Small intestine (tissue), 7 donors: ENCODE results near the gene OR6S1. TPM values are rescaled to one million over a fixed set of nuclear protein-coding genes. Genes with fewer than 3 reads are reported as not detected.

Experiments
- DNase-seq, 2 donors: peaks; one replicate each; pipeline versions ENCODE4 v3.0.0 to v3.0.0-alpha.2; 2013
- FAIRE-seq: peaks from 2 replicates; lab custom pipeline; 2012; peaks lifted over from hg19 to GRCh38; lab: Jason Lieb, UNC
- H3K27ac ChIP-seq, 3 donors: one replicate each; pipeline ENCODE4 v1.5.1; 2013; ENCODE audit warnings: low read length in 2 of 3, mild to moderate bottlenecking in 2 of 3, control low read depth in 1 of 3, inconsistent platforms in 1 of 3, low read depth in 1 of 3, moderate library complexity in 1 of 3
- H3K27me3 ChIP-seq, 3 donors: one replicate each; pipeline ENCODE4 v1.6.1; 2013; ENCODE audit warnings: low read length in 3 of 3, inconsistent platforms in 1 of 3; ENCODE audit not compliant: control insufficient read depth in 3 of 3, insufficient read depth in 3 of 3
- H3K36me3 ChIP-seq, 3 donors: one replicate each; pipeline ENCODE4 v1.6.1; 2013; ENCODE audit warnings: low read length in 3 of 3, inconsistent platforms in 1 of 3, low read depth in 1 of 3, mild to moderate bottlenecking in 1 of 3, moderate library complexity in 1 of 3; ENCODE audit not compliant: control insufficient read depth in 3 of 3, insufficient read depth in 2 of 3
- H3K4me1 ChIP-seq, 3 donors: one replicate each; pipeline ENCODE4 v1.6.1; 2013; ENCODE audit warnings: low read length in 2 of 3, inconsistent platforms in 1 of 3, low read depth in 1 of 3, mild to moderate bottlenecking in 1 of 3, moderate library complexity in 1 of 3; ENCODE audit not compliant: control insufficient read depth in 3 of 3, insufficient read depth in 2 of 3
- H3K4me3 ChIP-seq, 3 donors: one replicate each; pipeline ENCODE4 v1.5.1; 2013; ENCODE audit warnings: low read length in 3 of 3, control low read depth in 1 of 3, inconsistent platforms in 1 of 3, low read depth in 1 of 3, mild to moderate bottlenecking in 1 of 3, moderate library complexity in 1 of 3
- H3K9me3 ChIP-seq, 2 donors: one replicate each; pipeline ENCODE4 v1.6.1; 2013; ENCODE audit warnings: low read depth in 1 of 2, low read length in 1 of 2; ENCODE audit not compliant: control insufficient read depth in 2 of 2, insufficient read depth in 1 of 2
- WGBS, 3 donors: extraction: QIAGEN DNeasy Blood & Tissue Kit; methylation state at CpG; one replicate each; pipeline ENCODE4 v1.1.7; 2013; 5-methylcytosine and 5-hydroxymethylcytosine counted together
- polyA plus RNA-seq, 4 donors: library from polyadenylated mRNA; stranded (reverse) in 3 of 4; unstranded in 1 of 4; fragments of 200-250 nt in 3 of 4; fragments of 120-200 nt in 1 of 4; gene quantifications; one replicate each; pipeline versions ENCODE4 v1.2.1 to v1.2.3, GENCODE V29; 2013
- donor health status: healthy with polysubstance abuse.
- donor health status: control.
- donor health status: control.
- donor health status: Bipolar disorder and iron deficiency.
- donor health status: healthy.

Gene OR6S1
- polyA plus RNA-seq, 4 donors: not detected

- DNase-seq: no peak
- Histone ChIP-seq H3K27ac (no peak overlapping the region), H3K4me3 (no peak overlapping the region), H3K4me1 (peaks cover 0 to 48% (median 0%) of the 10 kb centered on the region in 3 donors), H3K36me3 (no peaks in the 10 kb centered on the region), H3K9me3 (no peaks in the 10 kb centered on the region), H3K27me3 (no peaks in the 10 kb centered on the region)
- WGBS, 3 donors: 23 to 51% (median 36%) methylated on average over 2 of the region's 2 CpGs
- FAIRE-seq: no peak
Measured at GRCh38 chr14:20661197-20661596, 19.7 kb upstream of the OR6S1 start.

GRCh38 chr14:20659813-20660395 lies 18.4 kb upstream of the OR6S1 start:
- Histone ChIP-seq H3K36me3 (no peaks in the 10 kb centered on the region), H3K4me3 (no peak overlapping the region), H3K27me3 (peaks cover 0 to 5% (median 0%) of the 10 kb centered on the region in 3 donors), H3K4me1 (peaks cover 0 to 48% (median 0%) of the 10 kb centered on the region in 3 donors), H3K9me3 (no peaks in the 10 kb centered on the region), H3K27ac (no peak overlapping the region)
- FAIRE-seq (no peak), DNase-seq (no peak)
- 59 to 76% (median 66%) methylated on average over 25 to 26 of the region's 26 CpGs for WGBS, 3 donors

GRCh38 chr14:20659336-20659735 lies 17.8 kb upstream of the OR6S1 start:
- Histone ChIP-seq H3K4me3 (no peak overlapping the region), H3K27ac (no peak overlapping the region), H3K9me3 (no peaks in the 10 kb centered on the region), H3K4me1 (peaks cover 0 to 48% (median 0%) of the 10 kb centered on the region in 3 donors), H3K27me3 (peaks cover 0 to 5% (median 0%) of the 10 kb centered on the region in 3 donors), H3K36me3 (no peaks in the 10 kb centered on the region)
- FAIRE-seq (no peak), DNase-seq (peak; percentile 57 to 63)
- 11 to 51% (median 31%) methylated on average over 6 of the region's 6 CpGs for WGBS, 3 donors

DNA sequence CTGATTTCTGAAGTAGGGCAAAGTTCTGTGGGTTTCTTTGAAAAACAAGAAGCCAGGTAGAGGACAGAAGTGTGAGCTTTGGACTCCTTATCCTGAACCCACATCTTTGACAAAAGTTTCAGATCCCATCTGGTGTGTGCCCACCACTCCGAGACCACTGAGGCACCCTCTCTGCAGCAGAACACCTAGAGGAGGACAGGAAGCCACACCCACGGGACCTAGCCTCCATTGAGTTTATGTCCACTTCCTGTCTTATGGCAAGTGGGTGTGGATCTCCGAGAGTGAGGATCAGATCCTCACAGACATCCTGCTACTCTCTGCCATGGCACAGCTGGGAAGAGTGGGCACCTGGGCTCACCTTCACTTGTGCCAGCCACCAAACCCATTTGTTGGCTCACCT lies 16.8 kb upstream of the OR6S1 start:
- no peaks in the 10 kb centered on the region for H3K36me3 ChIP-seq
- no peak overlapping the region for H3K4me3 ChIP-seq
- H3K4me1 ChIP-seq: peaks cover 0 to 44% (median 8%) of the 10 kb centered on the region in 3 donors
- H3K27me3 ChIP-seq: peaks cover 0 to 9% (median 8%) of the 10 kb centered on the region in 3 donors
- no peak for FAIRE-seq
- no peaks in the 10 kb centered on the region for H3K9me3 ChIP-seq
- peak overlapping the region in 1 of 3 donors; percentile 10 for H3K27ac ChIP-seq
- WGBS, 3 donors: 25 to 49% (median 44%) methylated on average over 3 of the region's 3 CpGs
- no peak for DNase-seq

DNA sequence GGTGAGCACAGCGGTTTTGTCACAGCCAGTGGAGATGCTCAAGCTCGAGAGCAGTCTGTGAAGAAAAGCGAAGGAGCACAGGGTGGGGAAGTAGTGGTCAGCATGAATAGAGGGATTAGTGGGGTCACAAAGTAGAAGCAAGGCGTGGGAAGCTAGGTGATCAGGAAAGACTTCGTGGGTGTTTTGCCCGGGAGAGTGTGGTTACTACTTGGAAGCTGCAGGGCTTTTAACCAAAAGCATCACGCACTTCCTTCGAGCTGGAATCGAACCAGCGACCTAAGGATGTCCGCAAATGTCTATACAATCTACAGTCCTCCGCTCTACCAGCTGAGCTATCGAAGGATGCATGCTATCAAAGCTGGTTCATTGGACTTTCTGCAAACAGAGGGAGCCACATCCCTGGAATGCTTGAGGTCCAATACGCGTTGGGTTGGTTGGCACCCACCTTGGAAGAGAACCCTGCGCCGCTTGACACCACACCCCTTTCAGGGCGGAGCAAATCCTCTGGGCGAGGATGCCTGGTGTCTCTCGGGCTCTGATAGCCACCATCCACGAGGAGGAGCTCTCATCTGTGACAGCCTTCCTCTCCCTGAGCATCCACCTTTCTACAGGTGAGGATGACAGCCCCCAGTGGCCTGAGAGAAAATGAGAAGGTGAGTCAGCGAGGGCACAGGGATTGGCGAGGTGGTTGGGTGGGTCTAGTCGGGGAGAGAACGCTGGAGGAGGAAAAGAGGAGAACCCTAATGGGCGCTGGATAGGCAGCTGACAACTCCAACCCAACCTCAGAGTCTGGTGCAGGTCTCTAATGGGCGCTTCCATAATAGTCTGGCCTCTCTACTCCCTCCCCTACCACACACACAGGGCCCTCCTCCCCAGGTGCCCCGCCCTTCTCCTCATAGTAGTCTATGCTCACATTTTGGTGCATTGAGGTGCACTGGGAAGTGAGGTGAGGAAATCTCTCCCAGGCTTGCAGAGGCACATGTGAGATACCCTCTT lies 16.0 kb upstream of the OR6S1 start:
- H3K27me3 ChIP-seq: peaks cover 0 to 14% (median 9%) of the 10 kb centered on the region in 3 donors
- no peak overlapping the region for H3K4me3 ChIP-seq
- H3K9me3 ChIP-seq: no peaks in the 10 kb centered on the region
- H3K36me3 ChIP-seq: no peaks in the 10 kb centered on the region
- DNase-seq (peak in 1 of 2 donors; percentile 73), FAIRE-seq (no peak)
- 28 to 73% (median 56%) methylated on average over 28 of the region's 28 CpGs for WGBS, 3 donors
- H3K27ac ChIP-seq: peak overlapping the region in 1 of 3 donors; percentile 10
- peaks cover 0 to 44% (median 9%) of the 10 kb centered on the region in 3 donors for H3K4me1 ChIP-seq

DNA sequence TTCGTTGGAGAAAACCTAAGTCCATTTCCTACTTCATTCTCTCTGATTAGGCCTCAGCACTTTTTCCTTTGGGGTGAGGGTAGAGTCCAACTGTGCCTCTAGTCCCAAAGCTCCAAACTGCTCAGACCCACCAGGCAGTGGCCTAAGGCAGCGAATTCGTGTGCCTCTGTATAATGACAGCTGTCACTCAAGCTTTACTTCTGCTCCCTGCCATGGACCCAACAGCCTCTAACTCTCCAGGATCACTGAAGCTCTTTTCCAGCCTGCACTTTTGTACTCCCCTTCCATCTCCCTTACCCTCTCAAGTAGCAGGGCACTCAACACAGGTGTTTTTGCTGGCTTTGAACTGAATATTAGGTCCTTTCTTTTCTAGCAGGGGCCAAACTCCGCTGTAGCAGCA lies 14.8 kb upstream of the OR6S1 start:
- H3K36me3 ChIP-seq: no peaks in the 10 kb centered on the region
- H3K27ac ChIP-seq: no peak overlapping the region
- H3K4me3 ChIP-seq: no peak overlapping the region
- DNase-seq: no peak
- peaks cover 0 to 19% (median 9%) of the 10 kb centered on the region in 3 donors for H3K27me3 ChIP-seq
- H3K4me1 ChIP-seq: peaks cover 0 to 34% (median 9%) of the 10 kb centered on the region in 3 donors
- FAIRE-seq: no peak
- no peaks in the 10 kb centered on the region for H3K9me3 ChIP-seq
- 75% methylated on average over 4 of the region's 4 CpGs for WGBS, 3 donors

- Histone ChIP-seq H3K4me1 (peaks cover 0 to 32% (median 9%) of the 10 kb centered on the region in 3 donors), H3K36me3 (no peaks in the 10 kb centered on the region), H3K27ac (no peak overlapping the region), H3K27me3 (peaks cover 0 to 19% (median 9%) of the 10 kb centered on the region in 3 donors), H3K9me3 (no peaks in the 10 kb centered on the region), H3K4me3 (no peak overlapping the region)
- WGBS, 3 donors: 85 to 91% (median 87%) methylated on average over 4 of the region's 4 CpGs
- FAIRE-seq (no peak), DNase-seq (no peak)
Measured at GRCh38 chr14:20655851-20656250, 14.4 kb upstream of the OR6S1 start.
